GM19351 (cell line): ENCODE data around the gene COLEC12.
"Not testable (repeated sequence)": the region's sequence is repeated elsewhere in the genome, so short reads cannot be mapped to it uniquely, and the experiment has no call there.

Experiments
- ATAC-seq: cut with Tn5 transposase; IDR thresholded peaks from one replicate; pipeline ENCODE4 v1.9.1; 2021; ENCODE audit warnings: mild to moderate bottlenecking, moderate library complexity; ENCODE audit not compliant: unreplicated experiment

Gene COLEC12

DNA sequence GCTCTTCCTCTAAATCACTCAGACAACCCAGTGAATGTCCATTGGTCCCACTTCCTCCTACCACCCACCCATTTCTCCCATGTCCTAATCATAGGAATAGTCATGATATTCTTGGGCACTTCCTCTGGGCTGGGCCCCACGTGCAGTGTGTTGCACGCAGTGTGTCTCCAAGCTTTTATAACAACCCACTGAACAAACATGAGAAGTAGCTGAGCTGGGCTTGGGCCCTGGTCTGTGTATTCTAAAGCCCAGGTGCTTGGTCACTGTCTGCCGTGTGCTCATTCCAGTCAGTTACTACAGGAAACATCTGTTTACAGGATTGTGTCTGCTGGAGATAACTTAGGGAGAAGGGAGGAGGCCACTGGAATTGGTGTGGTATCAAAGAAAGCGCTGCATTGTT, 168.5 kb downstream of the COLEC12 start:
- no peak for ATAC-seq

DNA sequence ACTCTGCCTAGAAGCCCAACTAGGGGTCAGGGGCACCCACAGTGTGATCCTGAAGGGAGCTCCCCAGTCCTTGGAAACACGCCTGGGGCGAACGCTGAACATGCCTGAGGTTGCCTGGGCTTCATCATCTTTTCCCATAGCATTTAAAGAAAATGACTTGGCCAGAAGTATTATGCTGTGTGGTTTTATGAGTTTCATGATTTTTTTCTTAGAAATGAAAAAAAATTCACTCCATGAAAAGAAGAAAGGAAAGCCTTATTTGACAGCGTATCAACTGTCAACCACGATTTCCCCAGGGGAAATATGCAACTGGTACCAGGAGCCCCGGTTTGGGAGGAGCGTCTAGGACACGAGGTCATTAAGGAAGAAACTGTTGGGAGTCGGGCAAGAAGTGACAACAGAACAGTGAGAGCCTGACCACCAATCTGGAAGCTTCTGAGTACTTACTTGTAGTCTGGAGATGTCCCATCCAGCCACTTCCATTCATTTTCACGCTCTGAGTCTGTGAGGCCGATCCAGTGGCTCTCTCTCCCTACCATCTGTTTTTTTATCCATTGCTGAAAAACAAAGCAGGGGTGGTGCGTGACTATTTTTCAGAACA, 169.2 kb downstream of the COLEC12 start:
- no peak for ATAC-seq

DNA sequence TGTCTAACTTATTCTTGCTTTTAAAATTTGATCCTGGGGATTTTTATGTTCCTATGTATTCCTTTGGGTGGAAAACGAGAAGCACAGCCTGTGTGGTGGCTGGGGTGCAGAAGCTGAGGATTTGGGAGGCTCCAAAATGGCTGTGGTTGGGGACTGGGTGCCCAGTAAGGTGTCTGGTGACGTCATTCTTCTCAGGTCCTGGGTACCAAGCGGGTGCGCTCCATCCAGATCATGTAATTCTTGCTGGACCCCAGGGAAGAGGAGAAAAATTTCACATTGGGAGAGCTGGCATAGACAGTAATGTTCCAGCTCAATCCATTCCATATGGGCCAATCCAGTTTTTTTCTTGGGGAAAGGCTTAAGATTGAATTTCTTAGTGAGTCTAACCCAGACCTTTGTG, 171.6 kb downstream of the COLEC12 start:
- ATAC-seq, result no peak

DNA sequence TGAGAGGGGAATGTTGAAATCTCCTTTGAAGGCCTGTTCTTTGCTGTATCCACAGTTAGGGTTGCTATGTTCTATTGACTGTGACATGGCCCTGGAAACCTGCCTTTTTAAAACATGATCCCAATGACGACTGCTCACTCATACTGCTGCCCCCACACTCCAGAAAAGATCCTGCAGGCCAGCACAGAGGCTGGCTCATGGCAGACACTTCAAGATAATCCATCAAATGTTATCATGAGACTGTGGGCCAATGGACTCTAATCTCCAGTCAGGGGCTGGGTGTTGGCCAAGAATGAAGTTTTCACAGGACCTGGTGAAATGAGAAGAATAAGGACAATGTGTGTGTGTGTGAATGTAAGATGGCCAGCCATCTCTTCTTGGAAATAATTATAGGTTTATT, 173.7 kb downstream of the COLEC12 start:
- ATAC-seq, result no peak

DNA sequence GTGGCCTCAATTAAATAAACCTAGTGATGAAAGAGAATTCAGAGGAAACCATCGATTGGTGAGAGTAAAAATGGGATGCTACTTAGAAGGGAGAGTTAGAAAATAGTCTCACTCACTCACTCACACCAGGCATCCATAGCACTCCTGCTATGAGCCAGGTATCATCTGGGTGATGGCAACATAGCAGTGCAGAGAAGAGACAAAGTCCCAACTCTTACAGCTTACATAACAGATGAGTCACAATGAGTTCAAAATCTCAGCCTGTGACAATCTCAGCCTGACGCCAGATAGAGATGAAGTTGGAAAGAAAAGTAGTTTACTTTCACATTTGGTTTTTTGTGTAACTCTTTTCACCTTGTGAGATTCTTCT, 177.3 kb downstream of the COLEC12 start:
- ATAC-seq, result no peak

DNA sequence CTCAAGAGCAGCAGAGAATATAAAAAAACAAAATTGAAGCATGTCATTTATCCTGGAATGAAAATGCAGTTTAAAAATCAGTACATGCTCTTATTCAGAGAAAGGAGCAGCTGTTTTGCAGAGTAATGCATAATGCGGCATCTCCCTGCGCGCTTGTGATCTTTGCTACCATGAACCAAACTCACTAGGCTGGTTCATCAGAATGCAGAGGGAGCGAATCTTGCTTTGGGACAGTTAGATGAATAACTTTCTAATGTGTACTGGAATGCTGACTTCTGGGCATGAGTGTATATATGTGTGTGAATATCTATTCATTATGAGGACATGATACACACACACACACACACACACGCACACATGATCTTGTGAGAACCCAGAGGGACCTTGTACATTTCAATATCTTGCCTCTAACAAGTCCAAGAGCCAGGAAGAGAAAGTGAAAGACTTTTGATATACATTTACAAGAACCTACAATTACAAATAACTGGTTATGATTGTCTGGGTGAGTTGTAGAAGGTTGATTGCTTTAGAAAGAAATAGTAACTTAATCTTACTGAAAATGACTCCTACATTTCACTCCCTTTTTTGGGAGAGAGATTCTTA, 178.5 kb downstream of the COLEC12 start:
- ATAC-seq, result no peak

DNA sequence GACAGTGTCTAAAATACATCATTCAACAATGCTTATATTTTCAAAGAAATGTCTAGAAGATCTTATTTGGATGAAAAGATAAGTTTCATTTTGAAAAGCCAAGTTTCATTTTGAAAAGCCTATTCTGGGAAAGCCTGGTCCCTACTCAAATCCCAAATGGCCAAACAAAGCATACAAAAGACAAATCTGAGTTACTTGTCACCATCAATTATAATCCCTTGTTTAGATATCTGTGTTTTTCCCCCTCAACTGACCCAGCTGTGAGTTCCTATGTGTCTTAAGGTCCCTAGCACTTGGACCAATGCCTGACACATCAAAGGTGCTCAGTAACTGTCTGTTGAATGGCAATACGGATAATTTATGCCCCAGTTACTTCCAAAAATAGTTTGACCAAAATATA, 180.3 kb downstream of the COLEC12 start:
- ATAC-seq, result no peak

DNA sequence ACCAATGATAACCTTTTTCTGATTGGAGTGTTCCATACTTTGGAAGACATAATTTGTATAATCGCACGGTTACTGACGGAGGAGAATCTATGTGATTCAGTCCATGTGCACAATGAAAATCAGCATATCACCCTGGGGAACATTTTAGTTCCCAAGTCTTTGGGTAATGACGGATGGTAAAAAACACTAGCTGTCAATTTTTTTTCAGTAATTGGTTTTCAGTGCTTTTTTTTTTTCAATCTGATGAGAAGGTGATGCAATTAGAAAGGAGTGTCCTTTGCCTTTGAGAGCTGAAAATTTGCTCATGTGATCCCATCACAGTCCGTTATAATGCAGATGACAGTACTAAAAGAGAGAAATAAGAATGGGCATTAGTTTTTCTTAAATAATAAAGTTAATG, 180.8 kb downstream of the COLEC12 start:
- no peak for ATAC-seq

DNA sequence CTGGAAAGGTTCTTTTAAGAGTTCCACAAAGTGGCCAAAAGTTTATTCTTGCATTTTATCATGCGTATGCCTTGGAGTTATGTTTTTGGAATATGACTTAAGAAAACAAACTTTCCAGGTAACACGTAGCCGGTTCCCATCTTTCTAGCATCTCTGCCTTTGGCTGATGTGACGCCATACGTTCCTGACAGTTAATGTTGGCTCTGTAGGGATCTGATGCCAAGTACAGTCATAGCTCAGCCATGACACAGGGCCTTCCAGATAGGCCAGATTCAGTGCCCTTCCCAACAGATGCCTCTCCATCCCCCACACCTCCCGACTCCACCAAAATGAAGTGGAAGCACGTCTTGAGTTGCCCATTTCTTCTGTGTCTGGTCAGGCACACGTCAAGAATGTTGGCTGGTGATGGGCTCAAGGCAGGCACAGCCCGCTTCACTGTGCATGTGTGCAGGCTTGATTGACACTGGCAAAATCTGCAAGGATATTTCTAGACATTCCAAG, 181.7 kb downstream of the COLEC12 start:
- no peak for ATAC-seq

DNA sequence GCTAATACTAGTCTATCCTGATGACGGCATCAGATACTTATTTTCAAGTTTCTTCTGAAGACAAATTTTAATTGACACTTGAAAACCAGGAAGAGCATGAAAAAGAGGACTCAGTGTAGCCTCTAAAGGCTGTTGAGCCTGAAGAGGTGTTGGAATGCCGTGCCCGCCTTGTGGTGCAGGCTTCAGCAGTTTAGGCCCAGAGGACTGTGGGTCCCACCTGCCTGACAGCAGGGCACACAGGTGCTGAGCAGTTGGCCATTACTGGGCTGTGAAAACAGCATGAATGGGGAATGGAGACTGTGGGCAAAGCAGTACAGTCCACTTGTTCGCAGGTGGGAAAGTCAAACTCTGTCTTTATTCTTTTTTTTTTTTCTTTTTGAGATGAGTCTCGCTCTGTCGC, 182.9 kb downstream of the COLEC12 start:
- no peak for ATAC-seq

DNA sequence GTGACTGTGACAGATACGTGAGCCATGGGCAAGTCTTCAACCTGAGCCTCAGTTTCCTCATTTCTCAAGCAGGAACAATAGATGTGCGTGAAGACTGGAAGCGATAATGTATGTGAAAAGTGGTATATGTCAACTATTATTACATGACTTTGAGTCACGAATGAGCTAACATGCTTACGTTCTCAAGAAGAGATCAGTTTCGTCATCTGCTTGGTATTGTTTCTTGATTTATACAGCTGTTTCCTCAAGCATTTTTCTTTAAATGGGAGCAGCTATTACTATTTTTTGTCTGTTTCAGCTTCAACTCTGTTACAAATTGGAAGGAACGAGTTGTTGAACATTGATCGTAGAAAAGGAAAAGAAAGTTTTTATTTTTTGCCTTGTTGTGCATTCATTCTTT, 184.1 kb downstream of the COLEC12 start:
- no peak for ATAC-seq

DNA sequence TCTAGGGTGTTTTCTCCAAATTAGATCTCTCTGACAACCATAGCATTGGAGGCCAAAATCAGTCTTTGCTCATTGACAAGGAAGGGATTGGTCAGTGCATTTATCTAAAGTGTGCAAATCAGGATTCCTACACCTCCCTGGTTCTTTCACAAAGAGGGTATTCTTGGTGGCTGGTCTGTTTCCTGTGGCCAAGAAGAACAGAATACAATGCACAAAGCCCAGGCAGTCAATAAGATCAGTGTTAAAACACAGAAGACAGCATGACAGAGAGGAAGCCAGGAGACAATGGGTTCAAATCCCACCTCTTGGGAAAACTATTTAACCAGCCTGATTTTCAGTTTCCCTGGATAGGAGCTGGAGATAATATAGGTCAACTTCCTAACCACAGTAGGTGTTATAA, 186.6 kb downstream of the COLEC12 start:
- ATAC-seq, result no peak

DNA sequence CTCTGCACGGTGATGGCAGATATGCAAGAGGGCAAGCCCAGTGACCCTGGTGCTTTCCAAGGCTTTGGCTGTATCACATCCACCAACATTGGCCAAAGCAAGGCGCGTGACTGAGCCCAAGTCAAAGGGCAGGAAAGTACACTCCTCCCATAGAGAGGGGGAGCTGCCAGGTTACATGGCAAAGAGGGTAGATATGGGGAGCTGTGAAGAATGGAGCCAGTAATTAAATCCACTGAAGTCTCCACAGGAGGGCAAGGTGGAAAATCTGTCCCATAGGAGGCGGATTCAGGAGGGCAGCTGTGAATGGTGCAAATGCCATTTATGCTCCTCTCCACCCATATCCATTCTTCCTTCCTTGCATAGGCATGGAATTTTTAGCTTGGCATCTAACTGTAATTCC, 188.1 kb downstream of the COLEC12 start:
- no peak for ATAC-seq

DNA sequence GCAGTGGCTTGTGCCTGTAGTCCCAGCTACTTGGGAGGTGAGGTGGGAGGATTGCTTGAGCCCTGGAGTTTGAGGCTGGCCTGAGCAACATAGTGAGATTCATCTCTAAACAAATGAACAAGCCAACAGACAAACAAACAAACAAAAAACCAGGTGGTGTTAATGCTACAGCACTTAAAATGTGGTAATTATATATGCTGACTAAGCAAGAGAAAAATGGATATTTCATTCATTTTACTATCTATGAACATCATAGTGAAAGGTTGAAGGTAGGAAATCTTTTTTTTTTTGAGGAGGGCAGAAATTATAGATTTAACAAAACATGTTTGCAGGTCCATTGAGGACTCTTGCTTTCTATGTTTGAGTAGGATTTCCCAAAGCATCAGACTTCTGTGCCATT, 190.5 kb downstream of the COLEC12 start:
- ATAC-seq, result no peak

DNA sequence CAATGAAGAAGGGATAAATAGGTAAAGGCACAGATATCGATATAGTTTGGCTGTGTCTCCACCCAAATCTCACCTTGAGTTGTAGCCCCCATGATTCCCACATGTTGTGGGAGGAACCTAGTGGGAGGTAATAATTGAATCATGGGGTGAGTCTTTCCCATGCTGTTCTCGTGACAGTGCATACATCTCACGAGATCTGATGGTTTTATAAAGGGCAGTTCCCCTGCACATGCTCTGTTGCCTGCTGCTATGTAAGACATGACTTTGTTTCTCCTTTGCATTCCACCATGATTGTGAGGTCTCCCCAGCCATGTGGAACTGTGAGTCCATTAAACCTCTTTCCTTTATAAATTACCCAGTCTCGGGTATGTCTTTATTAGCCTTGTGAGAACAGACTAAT, 192.4 kb downstream of the COLEC12 start:
- ATAC-seq, result not testable (repeated sequence)

DNA sequence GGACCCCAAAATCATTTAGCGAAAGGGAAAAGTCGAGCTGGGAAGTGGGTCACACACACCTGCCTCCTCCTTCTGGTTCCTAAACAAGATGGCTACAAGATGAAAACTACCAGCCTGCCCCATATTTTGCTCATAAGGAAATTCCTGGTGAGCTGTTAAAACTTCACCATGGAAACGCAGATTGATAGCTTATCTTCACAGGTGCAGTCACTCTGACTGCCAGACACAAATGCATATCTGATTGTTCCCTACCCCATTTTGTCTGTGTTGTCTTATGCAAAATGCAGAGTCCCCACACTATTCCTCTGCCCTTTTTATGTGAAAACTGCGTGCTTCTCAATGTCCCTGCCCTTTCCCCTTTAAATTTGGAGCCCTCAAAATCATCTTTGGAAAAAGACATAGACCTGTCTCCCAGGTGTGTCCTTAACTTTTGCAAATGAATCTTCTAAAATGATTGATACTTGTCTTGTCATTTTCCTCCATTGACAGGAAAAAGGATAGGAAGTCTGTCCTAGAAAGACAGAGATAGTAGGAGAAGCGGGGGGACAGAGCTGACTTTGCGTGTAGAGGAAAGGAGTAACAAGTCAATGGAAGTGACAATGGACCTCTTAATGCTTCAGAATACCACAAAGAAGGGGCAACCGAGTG, 193.8 kb downstream of the COLEC12 start:
- no peak for ATAC-seq

DNA sequence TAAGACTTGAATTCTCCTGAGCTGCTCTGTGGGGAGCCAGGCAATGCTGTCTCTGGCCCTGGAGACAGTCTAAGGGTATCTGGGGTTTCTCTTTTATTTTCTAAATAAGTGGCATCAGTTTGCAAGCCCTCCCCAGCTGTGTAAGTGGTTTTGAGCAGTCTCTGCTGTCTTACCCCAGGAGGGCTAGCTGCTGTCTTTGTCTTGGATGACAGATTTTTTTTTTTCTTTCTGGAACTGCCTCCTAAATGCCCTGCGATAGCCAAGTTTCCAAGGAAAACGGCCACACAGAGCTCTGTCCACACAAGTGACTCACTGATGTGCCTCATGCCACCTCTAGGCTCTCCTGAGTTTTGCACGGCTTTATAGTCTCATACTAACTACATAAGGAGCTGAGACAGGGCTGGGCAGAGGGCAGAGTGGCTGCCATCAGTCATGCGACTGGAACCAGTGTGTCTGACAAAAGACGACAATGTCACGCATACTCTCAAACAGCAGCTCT, 195.4 kb downstream of the COLEC12 start:
- ATAC-seq, result no peak

DNA sequence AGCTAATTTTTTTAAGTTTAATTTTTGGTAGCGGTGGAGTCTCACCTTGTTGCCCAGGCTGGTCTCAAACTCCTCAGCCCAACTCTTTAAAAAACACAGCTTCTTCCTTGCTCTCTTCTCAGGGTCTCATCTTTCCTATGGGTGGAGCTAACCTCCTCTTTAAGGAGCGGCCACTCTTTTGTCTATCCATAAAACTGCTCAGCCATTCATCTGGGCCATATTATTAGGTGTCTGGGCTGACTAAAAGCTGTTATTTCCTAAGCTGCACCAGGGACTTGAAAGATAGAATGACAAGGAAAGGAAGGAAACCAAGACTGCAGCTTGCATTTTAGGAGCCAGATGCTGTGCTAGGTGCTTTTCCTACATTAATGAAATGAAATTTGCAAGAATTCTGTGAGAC, 196.9 kb downstream of the COLEC12 start:
- no peak for ATAC-seq

DNA sequence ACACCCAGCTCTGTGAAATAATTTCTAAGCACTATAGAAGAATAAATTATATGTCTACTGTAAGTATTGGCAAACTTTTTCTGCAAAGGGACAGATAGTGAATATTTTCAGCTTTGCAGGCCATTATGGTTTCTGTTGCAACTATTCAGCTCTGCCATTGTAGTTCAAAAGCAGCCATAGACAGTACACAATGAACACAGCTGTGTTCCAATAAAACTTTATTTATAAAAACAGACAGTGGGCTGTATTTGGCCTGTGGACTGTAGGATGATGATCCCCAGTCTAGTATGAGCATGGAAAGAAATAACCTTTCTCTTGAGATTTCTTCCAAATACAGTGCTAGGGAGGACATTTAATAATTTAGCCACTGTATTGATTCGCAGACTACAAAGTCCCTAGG, 197.5 kb downstream of the COLEC12 start:
- no peak for ATAC-seq

DNA sequence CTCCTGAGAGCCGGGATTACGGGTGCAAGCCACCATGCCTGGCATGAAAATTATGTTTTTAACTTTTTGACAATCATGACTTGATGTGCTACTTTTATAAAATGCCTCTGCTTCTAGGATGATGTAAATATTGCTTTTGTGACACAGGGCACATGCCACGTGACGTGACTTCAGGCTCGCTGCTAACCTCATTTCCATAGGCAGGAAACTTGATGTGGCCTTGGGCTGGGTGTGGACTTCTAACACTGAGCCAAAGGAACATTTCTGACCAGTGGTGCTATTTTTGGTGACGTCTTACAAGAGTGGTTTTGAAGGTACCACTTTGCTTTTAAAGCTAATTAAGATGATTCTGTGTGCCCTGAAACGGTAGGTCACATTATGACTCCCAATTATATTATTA, 198.4 kb downstream of the COLEC12 start:
- no peak for ATAC-seq

DNA sequence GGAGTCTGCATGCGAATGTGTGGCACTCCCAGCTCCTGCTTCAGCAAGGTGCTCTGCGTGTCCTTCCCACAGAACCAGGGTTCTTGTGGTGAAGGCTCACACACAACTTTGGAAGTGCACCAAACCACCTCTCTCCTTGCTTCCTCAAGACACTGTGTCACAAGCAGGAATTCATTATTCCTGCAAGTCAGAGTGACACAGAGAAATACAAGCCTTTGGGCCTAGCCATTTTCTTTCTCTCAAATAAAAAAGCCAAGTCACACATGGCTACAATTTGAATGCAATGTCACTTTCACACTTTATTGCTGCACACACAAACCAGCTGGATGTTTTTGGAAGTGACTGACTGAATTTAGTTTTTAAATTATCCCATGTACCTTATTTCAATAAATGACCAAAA, 202.6 kb downstream of the COLEC12 start:
- ATAC-seq, result no peak

DNA sequence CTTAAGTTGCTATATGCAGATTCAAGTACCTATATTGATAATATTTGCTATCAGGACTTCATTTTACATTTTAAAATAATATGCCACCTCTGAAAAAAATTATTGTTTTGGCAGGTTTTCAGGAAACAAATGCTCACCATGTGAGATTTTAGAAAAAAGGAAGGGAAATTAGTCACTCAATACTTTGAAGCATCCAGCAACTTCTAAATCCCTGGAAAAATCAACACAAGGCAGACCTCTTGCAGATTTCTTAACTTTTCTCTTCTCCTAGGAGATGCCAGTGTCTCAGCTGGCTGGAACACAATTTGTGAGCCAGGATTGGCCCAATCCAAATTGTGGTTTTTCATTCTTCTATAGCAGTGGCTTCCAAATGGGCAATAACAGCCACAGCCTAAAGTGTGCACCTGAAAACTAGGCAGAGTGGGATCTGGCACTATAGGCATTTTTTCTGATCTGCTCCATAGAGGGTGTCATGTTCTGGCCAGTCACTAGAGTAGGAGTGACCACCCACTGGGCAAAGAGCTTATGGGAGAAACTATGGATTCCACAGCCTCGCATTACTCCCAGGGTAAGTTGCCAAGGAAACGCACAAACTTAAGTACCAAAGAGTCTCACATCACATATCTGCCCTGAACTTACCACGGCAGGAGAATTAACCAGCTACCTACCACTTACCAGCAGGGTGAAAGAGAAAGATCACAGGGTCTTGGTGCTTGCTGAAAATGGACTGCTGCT, 204.6 kb downstream of the COLEC12 start:
- ATAC-seq, result no peak
